HG03571 (cell line): ENCODE results near the gene AGO4.
"Not testable (repeated sequence)": the region's sequence is repeated elsewhere in the genome, so short reads cannot be mapped to it uniquely, and the experiment has no call there.

ENCODE experiments used
- ATAC-seq: cut with Tn5 transposase; IDR thresholded peaks from one replicate; pipeline ENCODE4 v1.9.1; 2021; ENCODE audit not compliant: unreplicated experiment

Gene AGO4

DNA sequence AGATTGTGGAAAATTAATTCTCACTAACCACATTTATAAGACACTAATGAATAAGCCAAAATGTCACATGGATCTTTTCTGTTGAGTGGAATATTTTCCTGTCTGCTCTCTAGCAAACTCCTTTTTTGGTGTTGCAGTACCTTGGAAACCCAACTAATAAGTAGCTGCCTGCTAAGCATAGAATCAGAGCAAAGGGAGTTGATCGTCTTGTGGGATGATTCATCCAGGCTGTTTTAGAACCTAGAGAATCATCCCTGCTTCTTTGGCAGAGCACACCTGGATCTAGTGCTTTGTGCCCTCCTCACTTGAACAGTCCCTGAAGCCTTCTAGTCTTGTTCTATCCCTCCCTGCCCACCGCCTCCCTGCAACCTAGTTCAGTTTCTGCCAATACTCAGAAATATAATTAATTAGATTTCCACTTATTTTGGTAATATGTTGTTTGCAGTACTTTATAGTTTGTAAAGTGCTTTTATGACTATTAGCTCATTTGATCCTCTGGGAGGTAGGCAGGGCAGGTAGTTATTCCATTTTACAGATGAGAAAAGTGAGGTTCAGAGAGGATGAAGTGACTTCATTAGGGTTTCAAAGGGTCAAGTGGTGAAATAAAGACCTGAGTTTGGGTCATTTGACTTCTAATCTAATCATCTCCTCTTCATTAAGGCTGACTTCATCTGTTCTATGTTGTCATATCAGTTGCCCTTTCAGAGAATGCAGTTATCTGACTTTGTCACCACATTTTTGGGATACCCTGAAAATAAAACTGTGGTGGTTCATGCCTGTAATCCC is 2.5 kb downstream of the AGO4 start:
- no peak for ATAC-seq

DNA sequence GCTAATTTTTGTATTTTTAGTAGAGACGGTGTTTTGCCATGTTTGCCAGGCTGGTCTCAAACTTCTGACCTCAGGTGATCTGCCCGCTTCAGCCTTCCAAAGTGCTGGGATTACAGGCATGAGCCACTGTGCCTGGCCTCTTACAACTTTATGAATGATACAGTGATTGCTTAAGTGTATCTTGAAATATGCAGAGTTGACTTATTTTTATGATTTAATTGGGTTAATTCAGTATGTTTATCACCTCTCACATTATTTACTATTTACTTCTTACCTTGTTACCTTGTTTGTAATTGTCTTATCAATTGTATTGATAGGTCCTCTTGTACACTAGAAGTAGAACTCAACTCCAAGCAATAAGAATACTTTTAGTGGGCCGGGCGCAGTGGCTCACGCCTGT is 4.9 kb downstream of the AGO4 start:
- ATAC-seq, result not testable (repeated sequence)

DNA sequence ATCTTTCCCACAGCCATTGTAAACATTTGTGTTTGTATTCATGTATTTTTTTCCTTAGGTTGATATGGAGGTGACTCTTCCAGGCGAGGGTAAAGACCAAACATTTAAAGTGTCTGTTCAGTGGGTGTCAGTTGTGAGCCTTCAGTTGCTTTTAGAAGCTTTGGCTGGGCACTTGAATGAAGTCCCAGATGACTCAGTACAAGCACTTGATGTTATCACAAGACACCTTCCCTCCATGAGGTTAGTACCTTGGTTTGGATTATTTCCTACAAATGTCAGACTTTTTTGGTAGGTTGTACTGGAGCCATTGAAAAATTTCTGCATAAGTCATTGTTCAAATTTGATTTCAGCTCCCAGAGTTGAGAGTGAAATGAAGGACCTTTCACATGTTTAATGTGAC is 17.4 kb downstream of the AGO4 start:
- ATAC-seq, result no peak

- ATAC-seq, result no peak
These were observed 24.6 kb downstream of the AGO4 start for GRCh38 chr1:35832276-35832905.

DNA sequence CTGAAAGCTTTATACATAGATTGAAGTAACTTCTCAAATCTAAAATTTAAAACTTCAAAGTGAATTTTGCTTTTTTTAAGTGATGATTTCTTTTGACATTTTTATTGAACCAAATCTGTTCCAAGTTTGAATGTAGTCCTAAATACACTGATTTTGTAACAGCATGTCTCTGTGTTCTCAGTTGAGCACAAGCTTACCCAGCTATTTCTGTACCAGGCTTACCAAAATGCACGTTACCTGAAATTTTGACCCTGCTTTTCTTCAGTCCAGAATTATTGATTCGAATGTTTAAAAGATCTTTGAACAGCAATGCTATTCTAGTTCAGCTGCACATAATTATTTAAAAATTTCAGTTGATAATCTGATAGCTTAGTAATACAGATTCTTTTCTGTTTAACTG is 25.6 kb downstream of the AGO4 start:
- ATAC-seq, result no peak

GRCh38 chr1:35834218-35834617 is 26.4 kb downstream of the AGO4 start:
- ATAC-seq, result no peak

DNA sequence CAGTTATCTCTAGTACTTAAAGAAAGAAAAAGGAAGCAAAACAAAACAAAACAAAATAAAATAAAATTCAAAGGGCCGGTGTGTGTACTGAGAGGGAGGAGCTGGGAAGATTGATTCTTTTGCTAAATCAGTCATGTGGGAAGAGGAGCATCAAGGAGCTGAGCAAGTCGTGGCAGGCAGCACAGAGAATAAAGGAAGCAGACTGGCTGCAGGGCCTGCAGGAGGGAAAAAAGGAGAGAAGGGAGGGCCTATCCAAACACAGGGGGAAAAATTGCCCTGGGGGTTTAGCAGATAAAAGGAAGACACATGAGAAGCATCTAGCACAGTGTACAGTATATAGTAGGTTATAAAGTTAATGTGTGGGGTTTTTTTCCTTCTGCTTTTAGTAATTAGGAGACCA is 27.6 kb downstream of the AGO4 start:
- ATAC-seq, result no peak

DNA sequence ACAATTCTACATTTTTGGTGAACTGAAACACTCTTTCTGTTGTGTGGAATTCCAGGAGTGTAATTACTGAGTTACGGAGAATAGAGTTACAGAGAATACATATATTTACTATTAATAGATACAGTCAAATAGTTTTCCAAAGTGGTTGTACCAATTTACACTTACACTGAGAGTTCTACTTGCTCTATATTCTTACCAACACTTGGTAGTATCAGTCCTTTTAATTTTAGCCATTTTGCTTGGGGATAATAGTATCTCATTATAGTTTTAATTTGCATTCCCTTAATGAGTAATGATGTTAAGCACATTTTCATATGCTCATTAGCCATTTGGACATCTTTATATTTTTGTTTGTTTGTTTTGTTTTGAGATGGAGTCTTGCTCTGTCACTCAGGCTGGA is 28.9 kb downstream of the AGO4 start:
- no peak for ATAC-seq

GRCh38 chr1:35838693-35839245 is 31.0 kb downstream of the AGO4 start:
- no peak for ATAC-seq

DNA sequence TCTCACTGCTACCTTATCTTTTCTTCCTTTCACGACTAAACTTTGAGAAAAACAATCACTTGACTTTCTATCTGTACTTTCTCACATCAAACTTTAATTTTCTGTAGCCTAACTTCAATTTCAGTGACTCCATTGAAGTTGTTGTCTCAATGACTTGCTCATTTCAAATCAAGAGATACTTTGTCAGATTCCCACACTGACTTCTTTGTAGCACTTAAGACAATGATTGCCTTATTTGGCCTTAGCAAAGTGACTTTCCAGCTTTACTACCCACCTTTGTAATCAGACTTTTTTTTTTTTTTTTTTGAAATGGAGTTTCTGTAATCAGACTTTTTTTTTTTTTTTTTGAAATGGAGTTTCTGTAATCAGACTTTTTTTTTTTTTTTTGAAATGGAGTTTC is 37.0 kb downstream of the AGO4 start:
- ATAC-seq, result no peak

DNA sequence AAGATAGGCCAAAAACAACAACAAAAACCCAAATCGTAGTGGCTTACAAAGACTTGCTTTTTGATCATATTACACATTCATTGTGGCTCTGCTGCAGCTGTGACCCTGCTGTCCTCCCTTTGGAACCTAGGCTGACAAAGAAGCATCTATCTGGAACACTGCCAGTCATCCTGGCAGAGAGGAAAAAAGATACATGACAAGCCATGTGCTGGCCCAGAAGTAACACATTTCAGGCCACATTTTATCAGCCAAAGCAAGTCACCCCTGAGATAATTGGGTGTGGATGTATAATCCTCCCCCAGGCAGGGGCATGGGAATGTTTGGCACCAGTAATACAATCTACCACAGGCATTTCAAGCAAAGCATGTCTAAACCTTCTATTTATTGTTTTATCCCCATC is 38.0 kb downstream of the AGO4 start:
- no peak for ATAC-seq

GRCh38 chr1:35847935-35848565 is 40.2 kb downstream of the AGO4 start:
- no peak for ATAC-seq

- ATAC-seq, result no peak
These were observed 42.2 kb downstream of the AGO4 start for GRCh38 chr1:35850051-35850450.

- no peak for ATAC-seq
These were observed 42.9 kb downstream of the AGO4 start for GRCh38 chr1:35850716-35851115.

DNA sequence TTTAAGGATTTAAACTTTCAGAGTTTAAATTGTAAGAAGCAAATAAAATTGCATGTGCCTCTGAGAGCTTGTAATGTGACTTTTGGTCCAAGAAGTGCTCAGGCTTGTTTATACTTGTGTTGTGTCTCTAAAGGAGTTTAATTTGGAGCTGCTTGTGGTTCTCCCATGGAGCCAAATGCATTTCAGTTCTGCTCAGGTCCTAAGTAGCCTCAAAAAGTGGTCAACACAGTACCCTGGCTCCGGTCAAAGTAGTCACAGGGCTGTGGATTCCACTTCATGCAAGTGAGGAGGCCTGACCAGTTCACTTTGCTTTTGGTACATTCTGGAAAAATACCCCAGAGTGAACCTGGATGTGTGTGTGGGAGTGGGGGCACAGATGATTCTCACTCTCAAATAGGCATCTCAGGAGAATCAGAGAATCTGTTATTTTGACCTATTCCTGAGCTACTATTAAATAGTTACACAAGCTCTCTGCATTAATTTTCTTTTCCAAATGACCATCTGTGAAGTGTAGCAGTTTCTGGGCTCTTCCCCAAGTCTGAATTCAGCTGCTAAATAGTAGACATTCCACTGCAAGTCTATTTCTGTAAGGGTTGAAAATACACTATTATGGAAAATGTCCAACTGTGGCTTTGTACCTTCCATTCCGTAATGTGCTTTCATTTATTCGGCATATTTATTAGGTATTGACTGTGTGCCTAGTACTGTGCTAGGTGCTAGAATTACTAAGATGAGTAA is 43.5 kb downstream of the AGO4 start:
- no peak for ATAC-seq

DNA sequence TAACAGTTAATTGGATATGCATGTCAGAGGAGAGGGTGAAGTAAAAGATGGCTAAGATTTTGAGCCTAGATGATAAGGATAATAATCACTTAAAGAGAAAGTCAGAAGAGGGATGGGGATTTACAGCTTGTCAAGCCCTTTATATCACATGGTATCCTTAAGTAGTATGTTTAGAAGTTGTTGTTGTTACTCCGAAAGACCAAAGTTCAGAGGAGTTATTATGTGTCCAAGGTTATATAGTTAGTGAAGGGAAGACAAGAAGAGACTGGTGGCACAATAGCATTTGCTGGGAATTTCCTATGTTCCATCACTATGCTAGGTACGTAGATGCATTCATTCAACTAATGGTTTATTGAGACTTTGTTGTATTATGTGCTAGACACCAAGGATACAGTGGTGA is 44.4 kb downstream of the AGO4 start:
- ATAC-seq, result no peak

- no peak for ATAC-seq
These were observed 47.3 kb downstream of the AGO4 start for GRCh38 chr1:35854989-35855700.

GRCh38 chr1:35856964-35857363 is 49.1 kb downstream of the AGO4 start:
- no peak for ATAC-seq

DNA sequence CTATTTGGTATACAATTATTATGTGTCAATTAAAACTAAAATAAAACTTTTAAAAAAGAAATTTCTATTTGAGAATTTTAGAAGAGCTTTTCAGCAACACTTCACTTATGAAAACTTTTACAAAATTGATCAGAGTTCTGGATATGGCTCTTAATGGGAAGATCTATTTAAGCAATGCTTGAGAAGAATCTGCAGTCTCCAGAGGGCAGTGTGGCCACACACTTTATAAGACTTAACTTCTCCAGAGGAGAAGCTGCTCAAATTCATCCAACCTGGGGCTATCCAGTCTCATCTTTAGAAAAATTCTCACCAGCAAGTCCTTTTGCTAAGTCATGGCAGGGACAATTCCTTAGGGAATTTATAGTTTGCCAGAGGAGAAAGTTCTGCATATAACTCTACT is 50.0 kb downstream of the AGO4 start:
- no peak for ATAC-seq

- no peak for ATAC-seq
These were observed 52.9 kb downstream of the AGO4 start for GRCh38 chr1:35860696-35861095.

GRCh38 chr1:35863136-35863535 is 55.3 kb downstream of the AGO4 start:
- ATAC-seq, result no peak
